Lower leg skin (tissue), 4 donors: ENCODE measurements around the gene NSFL1C. TPM values are rescaled to one million over a fixed set of nuclear protein-coding genes. Genes with fewer than 3 reads are reported as not detected.
"Not testable (repeated sequence)": the region's sequence is repeated elsewhere in the genome, so short reads cannot be mapped to it uniquely, and the experiment has no call there.

Experiments used
- DNase-seq, 2 donors: peaks; one replicate each; pipeline ENCODE4 v3.0.0-alpha.2; 2019; ENCODE audit warnings: low spot score in 2 of 2
- H3K4me3 ChIP-seq: fragments of 200-600 bp; sonication (generic); 2 replicates; pipeline ENCODE4 v1.5.1; 2017; ENCODE audit warnings: mild to moderate bottlenecking, low read depth; ENCODE audit not compliant: poor library complexity, severe bottlenecking
- CTCF ChIP-seq, 3 donors: fragments of 450-650 bp; IDR thresholded peaks; one replicate each; pipeline ENCODE4 v1.5.1; 2016; ENCODE audit warnings: antibody characterized with exemption in 3 of 3, mild to moderate bottlenecking in 3 of 3, moderate library complexity in 2 of 3
- POLR2A ChIP-seq, 2 donors: fragments of 450-650 bp; IDR thresholded peaks; one replicate each; pipeline ENCODE4 v1.6.1; 2016 to 2017; ENCODE audit warnings: antibody characterized with exemption in 2 of 2, mild to moderate bottlenecking in 1 of 2, moderate library complexity in 1 of 2
- WGBS, 2 donors: methylation state at CpG; one replicate each; pipeline ENCODE4 v1.1.5; 2018; 5-methylcytosine and 5-hydroxymethylcytosine counted together
- intact Hi-C: fragments of 100-400 bp; cut with DNase I; formaldehyde crosslinking; loops from one replicate; pipeline ENCODE4 v1.15.0; 2023; ENCODE audit warnings: low total_unique reads
- total RNA-seq, 4 donors: library from RNA; depleted of rRNA; stranded (reverse); fragments of >200 nt; gene quantifications; one replicate each; pipeline ENCODE4 v1.1.0, GENCODE V29; 2016

Gene NSFL1C
- total RNA-seq, 4 donors from 2014 or later = 56.9 to 76.2 (median 63.5) TPM

- 93 to 96% methylated on average over 1 of the region's 1 CpG for WGBS, 2 donors
- no peak for DNase-seq
- intact Hi-C loops = no loop called here
- TF ChIP-seq CTCF (IDR thresholded peaks at IDR 0.05) (no peak), POLR2A (IDR thresholded peaks at IDR 0.05) (no peak)
- H3K4me3 ChIP-seq = no peak overlapping the region
Observed at GRCh38 chr20:1403624-1404023, 63.0 kb downstream of the NSFL1C start.

- TF ChIP-seq CTCF (IDR thresholded peaks at IDR 0.05) (no peak), POLR2A (IDR thresholded peaks at IDR 0.05) (no peak)
- no peak overlapping the region for H3K4me3 ChIP-seq
- peak in 1 of 2 donors; percentile 68 for DNase-seq
- intact Hi-C loops = no loop called here
- 62 to 69% methylated on average over 7 of the region's 7 CpGs for WGBS, 2 donors
Observed at GRCh38 chr20:1402149-1402548, 64.5 kb downstream of the NSFL1C start.

- WGBS, 2 donors = 72 to 83% methylated on average over 3 of the region's 3 CpGs
- intact Hi-C loops = no loop called here
Observed at GRCh38 chr20:1401451-1401907, 65.2 kb downstream of the NSFL1C start.

GRCh38 chr20:1399678-1400366, 66.8 kb downstream of the NSFL1C start:
- peak in 1 of 2 donors; percentile 31 for DNase-seq
- 13 to 18% methylated on average over 8 of the region's 8 CpGs for WGBS, 2 donors
- H3K4me3 ChIP-seq = not testable (repeated sequence)
- intact Hi-C loops = loop anchor here (10.0 kb wide), 1 partner anchor 65 kb away; no protein-coding TSS in a partner anchor

More at GRCh38 chr20:1401451-1401907, 65.2 kb downstream of the NSFL1C start:
- no peak overlapping the region for H3K4me3 ChIP-seq
- TF ChIP-seq CTCF (IDR thresholded peaks at IDR 0.05) (no peak), POLR2A (IDR thresholded peaks at IDR 0.05) (no peak)
- peak in 1 of 2 donors; percentile 10 for DNase-seq

GRCh38 chr20:1398185-1398584, 68.5 kb downstream of the NSFL1C start:
- WGBS, 2 donors = 61 to 70% methylated on average over 7 of the region's 7 CpGs
- intact Hi-C loops = loop anchor here (10.0 kb wide), 1 partner anchor 63 kb away; no protein-coding TSS in a partner anchor

GRCh38 chr20:1397710-1398109, 68.9 kb downstream of the NSFL1C start:
- intact Hi-C loops = loop anchor here (10.0 kb wide), 1 partner anchor 63 kb away; no protein-coding TSS in a partner anchor
- TF ChIP-seq CTCF (IDR thresholded peaks at IDR 0.05) = no peak
- TF ChIP-seq POLR2A (IDR thresholded peaks at IDR 0.05) = no peak
- DNase-seq = peak in 1 of 2 donors; percentile 32
- WGBS, 2 donors = 77 to 80% methylated on average over 4 of the region's 4 CpGs
- H3K4me3 ChIP-seq = no peak overlapping the region

More at GRCh38 chr20:1398185-1398584, 68.5 kb downstream of the NSFL1C start:
- H3K4me3 ChIP-seq = not testable (repeated sequence)
- peak in 1 of 2 donors; percentile 12 for DNase-seq
